Measurements from ENCODE around the gene HERPUD2.
"Not testable (repeated sequence)": the region's sequence is repeated elsewhere in the genome, so short reads cannot be mapped to it uniquely, and the experiment has no call there.

HERPUD2 gene

GRCh38 chr7:35676211-35676610 lies 18.7 kb downstream of the HERPUD2 start:
- no peak for DNase-seq

- no peak for DNase-seq
These were observed 23.9 kb downstream of the HERPUD2 start for GRCh38 chr7:35670856-35671569.

GRCh38 chr7:35660411-35660810 lies 34.5 kb downstream of the HERPUD2 start:
- DNase-seq, result not testable (repeated sequence)

- no peak for DNase-seq
These were observed 36.2 kb downstream of the HERPUD2 start for GRCh38 chr7:35658606-35659201.

- no peak for DNase-seq
These were observed 37.8 kb downstream of the HERPUD2 start for GRCh38 chr7:35657125-35657524.

GRCh38 chr7:35654558-35654957 lies 40.4 kb downstream of the HERPUD2 start:
- DNase-seq, result not testable (repeated sequence)

GRCh38 chr7:35652124-35652523 lies 42.8 kb downstream of the HERPUD2 start:
- DNase-seq, result no peak

GRCh38 chr7:35650751-35651150 lies 44.2 kb downstream of the HERPUD2 start:
- DNase-seq, result no peak

GRCh38 chr7:35649711-35650110 lies 45.2 kb downstream of the HERPUD2 start:
- DNase-seq, result no peak

- no peak for DNase-seq
These were observed 46.6 kb downstream of the HERPUD2 start for GRCh38 chr7:35648367-35648766.

GRCh38 chr7:35647171-35647574 lies 47.8 kb downstream of the HERPUD2 start:
- DNase-seq, result peak; percentile 14

GRCh38 chr7:35646289-35647023 lies 48.5 kb downstream of the HERPUD2 start:
- peak; percentile 7 for DNase-seq

- DNase-seq, result no peak
These were observed 49.2 kb downstream of the HERPUD2 start for GRCh38 chr7:35645691-35646090.

- DNase-seq, result peak; percentile 39
These were observed 64.6 kb downstream of the HERPUD2 start for GRCh38 chr7:35630024-35630972.

- peak; percentile 35 for DNase-seq
These were observed 70.4 kb downstream of the HERPUD2 start for GRCh38 chr7:35624299-35625186.

GRCh38 chr7:35623381-35623780 lies 71.6 kb downstream of the HERPUD2 start:
- DNase-seq, result no peak

- DNase-seq, result no peak
These were observed 75.1 kb downstream of the HERPUD2 start for GRCh38 chr7:35619863-35620262.

GRCh38 chr7:35617041-35617440 lies 77.9 kb downstream of the HERPUD2 start:
- DNase-seq, result peak; percentile 6

GRCh38 chr7:35613150-35613549 lies 81.8 kb downstream of the HERPUD2 start:
- DNase-seq, result no peak

- DNase-seq, result peak; percentile 75
These were observed 89.2 kb downstream of the HERPUD2 start for GRCh38 chr7:35605760-35606159.

GRCh38 chr7:35604595-35604994 lies 90.3 kb downstream of the HERPUD2 start:
- no peak for DNase-seq

- no peak for DNase-seq
These were observed 95.3 kb downstream of the HERPUD2 start for GRCh38 chr7:35599645-35600044.
